ENCODE results near the gene METTL25B. TPM values are rescaled to one million over a fixed set of nuclear protein-coding genes. Genes with fewer than 3 reads are reported as not detected.

METTL25B gene
- total and polyA plus RNA-seq, 10 of the 15 experiments (the other 5 are each of a cell fraction or from before 2014, with no cell fraction given): 5.9 to 25.2 (median 13.5) TPM

- Histone ChIP-seq H4K20me1 (ENCODE audit: control insufficient read depth, insufficient read depth) (no peaks in the 10 kb centered on the region; the same call in 1 of the 2 replicates), H3K4me3 (no peak overlapping the region), H2AFZ (ENCODE audit: control insufficient read depth, low read depth, low read length) (no peak overlapping the region), H3K79me2 (ENCODE audit: control insufficient read depth, insufficient read depth, low read length) (no peaks in the 10 kb centered on the region), H3K9ac (ENCODE audit: control insufficient read depth, insufficient read depth, low read length) (no peak overlapping the region), H3K4me2 (ENCODE audit: control insufficient read depth, insufficient read depth) (no peak overlapping the region), H3K9me3 (replicated peaks; ENCODE audit: control insufficient read depth, insufficient read depth, low read length) (no peaks in the 10 kb centered on the region), H3K27me3 (replicated peaks in 1 of 2; ENCODE audit: control insufficient read depth in 2 of 2, insufficient read depth in 2 of 2, low read length in 1 of 2) (peaks cover 10 to 15% of the 10 kb centered on the region in 2 experiments), H3K4me1 (ENCODE audit: control insufficient read depth, insufficient read depth, low read length) (peaks cover 6% of the 10 kb centered on the region), H3K27ac (ENCODE audit: control insufficient read depth, insufficient read depth) (no peak overlapping the region), H3K36me3 (ENCODE audit: control insufficient read depth in 2 of 2, insufficient read depth in 2 of 2, low read length in 1 of 2) (no peaks in the 10 kb centered on the region)
- ATAC-seq (no peak), FAIRE-seq (no peak), DNase-seq (ENCODE audit: low read depth, low spot score) (no peak)
- ChIA-PET POLR2A (interaction anchor here (0.7 kb wide), 1 partner anchor 99 kb away, joined by 3 read pairs; no protein-coding TSS in a partner anchor), RAD21 (ENCODE audit: unreplicated experiment) (interaction anchor here (1.0 to 1.7 kb wide), 4 partner anchors 13 to 76 kb away, joined by 3 to 5 read pairs (median 4); no protein-coding TSS in a partner anchor), CTCF (interaction anchor here (1.4 to 9.5 kb wide), 4 partner anchors 9 to 43 kb away, joined by 3 to 157 read pairs (median 8); no protein-coding TSS in a partner anchor), SMC1A (ENCODE audit: uncharacterized antibody, unreplicated experiment) (interaction anchor here (1.0 to 1.1 kb wide), 4 partner anchors 14 to 24 kb away, joined by 3 to 6 read pairs (median 4); no protein-coding TSS in a partner anchor)
- TF ChIP-seq EGR1 (IDR thresholded peaks at IDR 0.05; ENCODE audit: borderline replicate concordance in 1 of 2, low read depth in 2 of 2, low read length in 2 of 2) (no peak), GATAD2B (conservative IDR thresholded peaks at IDR 0.05; ENCODE audit: low read depth) (no peak), ZNF274 (IDR thresholded peaks at IDR 0.05; ENCODE audit: insufficient read depth, insufficient read length) (no peak), KDM1A (IDR thresholded peaks at IDR 0.05; ENCODE audit: borderline replicate concordance) (no peak), FOS (IDR thresholded peaks at IDR 0.05; ENCODE audit: borderline replicate concordance, extremely low read depth, insufficient read length) (no peak), JUNB (IDR thresholded peaks at IDR 0.05) (no peak), ZNF622 (IDR thresholded peaks at IDR 0.05) (no peak), PBX3 (IDR thresholded peaks at IDR 0.05; ENCODE audit: insufficient replicate concordance, low read depth, low read length) (no peak), BCL3 (IDR thresholded peaks at IDR 0.05; ENCODE audit: borderline replicate concordance, insufficient read depth, low read depth, low read length, poor library complexity, severe bottlenecking) (no peak), MEF2A (IDR thresholded peaks at IDR 0.05; ENCODE audit: insufficient read depth, low read depth, low read length) (no peak), NKRF (conservative IDR thresholded peaks at IDR 0.05) (no peak), NFYB (IDR thresholded peaks at IDR 0.05; ENCODE audit: insufficient read depth, low read depth, low read length) (no peak), EZH2 (IDR thresholded peaks at IDR 0.05; ENCODE audit: borderline replicate concordance, control insufficient read depth, low read depth, low read length) (no peak), YY1 (IDR thresholded peaks at IDR 0.05; ENCODE audit: low read depth, low read length) (no peak), MYC (IDR thresholded peaks at IDR 0.05; ENCODE audit: insufficient read depth, insufficient read length, insufficient replicate concordance, low read length, severe bottlenecking) (no peak), SMAD5 (IDR thresholded peaks at IDR 0.05; ENCODE audit: low read depth) (no peak)
- in situ Hi-C loops (cut with MboI): no loop called here
- 57% methylated on average over 4 of the region's 4 CpGs for WGBS (ENCODE audit: insufficient coverage, insufficient replicate concordance, low lambda C conversion rate, missing lambda C conversion rate)
- intact Hi-C loops (cut with micrococcal nuclease; ENCODE audit: unreplicated experiment): no loop called here
- BruUV-seq (replicated peaks): no TSS peak
Observed at GRCh38 chr1:156703336-156703735, 24.9 kb upstream of the METTL25B start.

Measured in GM12878 (cell line).